HG02981 (cell line): ENCODE results near the gene CLDN8.

ENCODE experiments used
- ATAC-seq: cut with Tn5 transposase; IDR thresholded peaks from one replicate; pipeline ENCODE4 v1.9.1; 2021; ENCODE audit warnings: mild to moderate bottlenecking, moderate library complexity; ENCODE audit not compliant: unreplicated experiment

Gene CLDN8

GRCh38 chr21:30216041-30216723 is at the start of gene CLDN8:
Gene CLDN8, minus strand, starts transcription at chr21:30216097. Its CDS starts 172 bp downstream, at chr21:30215925.
- no peak for ATAC-seq

- no peak for ATAC-seq
These were observed 41.9 kb upstream of the CLDN8 start for GRCh38 chr21:30257773-30258172.

GRCh38 chr21:30256100-30256499 is 40.2 kb upstream of the CLDN8 start:
- no peak for ATAC-seq

- ATAC-seq = no peak
These were observed 39.8 kb upstream of the CLDN8 start for GRCh38 chr21:30255679-30256078.

GRCh38 chr21:30251781-30252180 is 35.9 kb upstream of the CLDN8 start:
- no peak for ATAC-seq

- no peak for ATAC-seq
These were observed 34.0 kb upstream of the CLDN8 start for GRCh38 chr21:30249936-30250335.

- no peak for ATAC-seq
These were observed 32.9 kb upstream of the CLDN8 start for GRCh38 chr21:30248844-30249243.

- no peak for ATAC-seq
These were observed 29.2 kb upstream of the CLDN8 start for GRCh38 chr21:30245061-30245460.

GRCh38 chr21:30243691-30244090 is 27.8 kb upstream of the CLDN8 start:
- no peak for ATAC-seq

GRCh38 chr21:30240661-30241060 is 24.8 kb upstream of the CLDN8 start:
- no peak for ATAC-seq

- no peak for ATAC-seq
These were observed 22.3 kb upstream of the CLDN8 start for GRCh38 chr21:30238168-30238567.

- no peak for ATAC-seq
These were observed 18.7 kb upstream of the CLDN8 start for GRCh38 chr21:30234643-30235042.

- no peak for ATAC-seq
These were observed 18.2 kb upstream of the CLDN8 start for GRCh38 chr21:30234050-30234449.

- ATAC-seq = no peak
These were observed 17.5 kb upstream of the CLDN8 start for GRCh38 chr21:30233228-30234020.

- ATAC-seq = no peak
These were observed 16.1 kb upstream of the CLDN8 start for GRCh38 chr21:30232011-30232410.

- no peak for ATAC-seq
These were observed 11.9 kb upstream of the CLDN8 start for GRCh38 chr21:30227633-30228404.

- ATAC-seq = no peak
These were observed 11.2 kb upstream of the CLDN8 start for GRCh38 chr21:30227128-30227527.

- ATAC-seq = no peak
These were observed 7.7 kb upstream of the CLDN8 start for GRCh38 chr21:30223596-30223995.

- ATAC-seq = no peak
These were observed 6.8 kb upstream of the CLDN8 start for GRCh38 chr21:30222724-30223123.

- ATAC-seq = no peak
These were observed 4.8 kb downstream of the CLDN8 start for GRCh38 chr21:30211071-30211470.

- ATAC-seq = no peak
These were observed 6.3 kb downstream of the CLDN8 start for GRCh38 chr21:30209601-30210000.

- no peak for ATAC-seq
These were observed 8.7 kb downstream of the CLDN8 start for GRCh38 chr21:30207252-30207579.
